Brain microvascular endothelial cell (primary cell): Measurements from ENCODE around the gene POLE.

Experiments used
- DNase-seq: peaks from one replicate; pipeline ENCODE4 v3.0.0-alpha.2; 2020
- H3K27ac ChIP-seq: fragments of 250-450 bp; sonication (Bioruptor Pico); 2 replicates; pipeline ENCODE4 v1.5.1; 2020; ENCODE audit warnings: mild to moderate bottlenecking, moderate library complexity
- H3K27me3 ChIP-seq: fragments of 250-450 bp; sonication (Bioruptor Pico); replicated peaks from 2 replicates; pipeline ENCODE4 v1.5.1; 2020; ENCODE audit warnings: mild to moderate bottlenecking
- H3K36me3 ChIP-seq: fragments of 250-450 bp; sonication (Bioruptor Pico); replicated peaks from 2 replicates; pipeline ENCODE4 v1.5.1; 2020; ENCODE audit warnings: mild to moderate bottlenecking
- H3K4me3 ChIP-seq: 2 replicates; pipeline ENCODE4 v1.5.1; 2011; ENCODE audit warnings: low read depth, mild to moderate bottlenecking, control low read depth, low read length, moderate library complexity
- CTCF ChIP-seq: IDR thresholded peaks from 2 replicates; pipeline ENCODE4 v1.5.1; 2011; ENCODE audit warnings: low read depth, mild to moderate bottlenecking, moderate library complexity, low read length, control low read depth, inconsistent platforms; ENCODE audit errors: missing control alignments
- in situ Hi-C: cut with HindIII; loops from 2 replicates; pipeline ENCODE4 v1.10.0; 2017; ENCODE audit warnings: low sequenced_read_pairs, low pct_ligation_motif_present

The POLE gene

GRCh38 chr12:132606466-132606865, 80.7 kb downstream of the POLE start:
- Histone ChIP-seq H3K36me3 (no peaks in the 10 kb centered on the region), H3K4me3 (no peak overlapping the region), H3K27ac (no peak overlapping the region), H3K27me3 (peaks cover 47% of the 10 kb centered on the region)
- in situ Hi-C loops, result no loop called here
- no peak for DNase-seq
- no peak for TF ChIP-seq CTCF

GRCh38 chr12:132605892-132606291, 81.2 kb downstream of the POLE start:
- in situ Hi-C loops, result no loop called here
- TF ChIP-seq CTCF, result no peak
- no peak for DNase-seq
- H3K27ac ChIP-seq, result no peak overlapping the region
- peaks cover 49% of the 10 kb centered on the region for H3K27me3 ChIP-seq
- H3K4me3 ChIP-seq, result no peak overlapping the region
- H3K36me3 ChIP-seq, result no peaks in the 10 kb centered on the region

GRCh38 chr12:132604668-132605441, 82.3 kb downstream of the POLE start:
- DNase-seq, result no peak
- Histone ChIP-seq H3K27me3 (peaks cover 49% of the 10 kb centered on the region), H3K4me3 (no peak overlapping the region), H3K36me3 (no peaks in the 10 kb centered on the region), H3K27ac (no peak overlapping the region)
- in situ Hi-C loops, result no loop called here
- no peak for TF ChIP-seq CTCF

GRCh38 chr12:132604151-132604618, 83.0 kb downstream of the POLE start:
- no peak for TF ChIP-seq CTCF
- DNase-seq, result no peak
- H3K27ac ChIP-seq, result no peak overlapping the region
- in situ Hi-C loops, result no loop called here
- no peak overlapping the region for H3K4me3 ChIP-seq
- peaks cover 44% of the 10 kb centered on the region for H3K27me3 ChIP-seq
- H3K36me3 ChIP-seq, result no peaks in the 10 kb centered on the region

GRCh38 chr12:132603240-132604150, 83.6 kb downstream of the POLE start:
- Histone ChIP-seq H3K4me3 (no peak overlapping the region), H3K27ac (no peak overlapping the region), H3K27me3 (peaks cover 42% of the 10 kb centered on the region), H3K36me3 (no peaks in the 10 kb centered on the region)
- no peak for DNase-seq
- in situ Hi-C loops, result no loop called here
- no peak for TF ChIP-seq CTCF
